Aorta (tissue), 5 donors: ENCODE measurements around the gene SERPINF2. TPM values are rescaled to one million over a fixed set of nuclear protein-coding genes. Genes with fewer than 3 reads are reported as not detected.
"Not testable (repeated sequence)": the region's sequence is repeated elsewhere in the genome, so short reads cannot be mapped to it uniquely, and the experiment has no call there.

Source experiments
- ATAC-seq: fragments of 200-7000 bp; cut with Tn5 transposase; one replicate; pipeline ENCODE4 v1.9.1; 2022; ENCODE audit warnings: moderate library complexity; ENCODE audit not compliant: low FRiP score
- DNase-seq, 2 donors: peaks; one replicate each; pipeline ENCODE4 v3.0.0-alpha.2; 2020
- H3K27ac ChIP-seq, 2 donors: one replicate each; pipeline ENCODE4 v1.5.1; 2013; ENCODE audit warnings: low read length in 2 of 2, mild to moderate bottlenecking in 2 of 2, moderate library complexity in 2 of 2, control low read depth in 1 of 2, inconsistent platforms in 1 of 2, low read depth in 1 of 2
- H3K27me3 ChIP-seq, 2 donors: one replicate each; pipeline ENCODE4 v1.6.1; 2013; ENCODE audit warnings: control low read depth in 1 of 2, low read length in 1 of 2, mild to moderate bottlenecking in 1 of 2, moderate library complexity in 1 of 2; ENCODE audit not compliant: insufficient read depth in 2 of 2, control insufficient read depth in 1 of 2
- H3K36me3 ChIP-seq, 2 donors: one replicate each; pipeline ENCODE4 v1.6.1; 2013; ENCODE audit warnings: control low read depth in 1 of 2, low read length in 1 of 2, mild to moderate bottlenecking in 1 of 2; ENCODE audit not compliant: insufficient read depth in 2 of 2, control insufficient read depth in 1 of 2
- H3K4me1 ChIP-seq, 2 donors: one replicate each; pipeline ENCODE4 v1.6.1; 2013; ENCODE audit warnings: low read length in 2 of 2, control low read depth in 1 of 2, mild to moderate bottlenecking in 1 of 2, moderate library complexity in 1 of 2; ENCODE audit not compliant: insufficient read depth in 2 of 2, control insufficient read depth in 1 of 2
- H3K4me3 ChIP-seq, 2 donors: one replicate each; pipeline ENCODE4 v1.5.1; 2013; ENCODE audit warnings: low read length in 2 of 2, control low read depth in 1 of 2, mild to moderate bottlenecking in 1 of 2
- H3K9me3 ChIP-seq: one replicate; pipeline ENCODE4 v1.6.1; 2013; ENCODE audit warnings: mild to moderate bottlenecking, low read length; ENCODE audit not compliant: control insufficient read depth
- WGBS, 2 donors: extraction: QIAGEN DNeasy Blood & Tissue Kit; methylation state at CpG; one replicate each; pipeline ENCODE4 v1.1.7; 2013; 5-methylcytosine and 5-hydroxymethylcytosine counted together
- intact Hi-C, 2 donors: fragments of 100-400 bp; cut with DNase I; formaldehyde crosslinking; loops; one replicate each; pipeline versions ENCODE4 v1.14.2 to v1.15.0; 2022
- long read RNA-seq, 2 donors: library from polyadenylated mRNA; unstranded; transcript quantifications; one replicate each; pipeline ENCODE4 v2.0.0, GENCODE V29; 2020 to 2021
- polyA plus RNA-seq, 2 donors: library from polyadenylated mRNA; stranded (reverse); fragments of 200-250 nt; gene quantifications; one replicate each; pipeline ENCODE4 v1.2.3, GENCODE V29; 2013
- total RNA-seq, 2 donors: library from RNA; stranded (reverse); fragmentation: NEBNext Ultra II Directional; extraction: Animal tissue kit (Norgen Biotek cat#: 25700); gene quantifications; one replicate each; pipeline ENCODE4 v1.2.1, GENCODE V29; 2021
- donor health status: healthy with polysubstance abuse.
- donor health status: Bipolar disorder and iron deficiency.
- donor health status: DM: no; HTN: no; CAD: no.
- donor health status: DM: no; HTN: no; CAD: no.
- donor health status: DM: yes; HTN: yes; CAD: no.

Gene SERPINF2
- total RNA-seq: 10 to 100 TPM; 14.9 to 15.1 TPM
- 1 to 10 TPM in 1 of 2 donors, under 1 TPM in 1; 0.13 to 1.0 TPM for polyA plus RNA-seq
- long read RNA-seq, donor 1, partial matches to known transcripts: 33 of 47 reads
- long read RNA-seq, donor 1, other reads (novel, unspliced or antisense): 12 of 47 reads
- long read RNA-seq, donor 2, partial matches to known transcripts: 3 of 11 reads
- long read RNA-seq, donor 2, other reads (novel, unspliced or antisense): 7 of 11 reads

GRCh38 chr17:1742371-1743087 is at the start of gene SERPINF2:
TSS of gene SERPINF2 (plus strand) at chr17:1742871. CDS start at chr17:1744996, 2,125 bp downstream.
- ATAC-seq (no peak), DNase-seq (no peak)
- Histone ChIP-seq H3K27ac (no peak within 1 kb of the TSS), H3K27me3 (no peaks in the 10 kb centered on the region), H3K4me1 (no peaks in the 10 kb centered on the region), H3K36me3 (no peaks in the 10 kb centered on the region), H3K9me3 (no peaks in the 10 kb centered on the region), H3K4me3 (no peak within 1 kb of the TSS)
- intact Hi-C loops: no loop called here
- 48 to 53% methylated on average over 10 of the region's 10 CpGs for WGBS, 2 donors

DNA sequence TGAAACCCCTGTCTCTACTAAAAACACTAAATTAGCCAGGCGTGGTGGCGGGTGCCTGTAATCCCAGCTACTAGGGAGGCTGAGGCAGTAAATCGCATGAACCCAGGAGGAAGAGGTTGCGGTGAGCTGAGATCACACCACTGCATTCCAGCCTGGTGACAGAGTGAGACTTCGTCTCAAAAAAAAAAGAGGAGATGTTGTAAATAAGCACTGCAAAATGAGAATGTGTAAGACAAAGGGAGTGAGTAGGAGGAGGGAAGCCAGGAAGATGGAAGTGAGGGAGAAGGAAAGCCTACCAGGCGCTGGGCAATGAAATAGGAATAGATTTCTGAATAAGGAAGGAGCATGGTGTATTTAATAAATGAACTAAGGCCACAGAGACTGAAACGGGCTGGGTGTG is 49.3 kb upstream of the SERPINF2 start:
- 91 to 92% methylated on average over 7 of the region's 7 CpGs for WGBS, 2 donors
- ATAC-seq (no peak), DNase-seq (no peak)
- Histone ChIP-seq H3K27ac (no peak overlapping the region), H3K4me3 (no peak overlapping the region), H3K36me3 (no peaks in the 10 kb centered on the region), H3K27me3 (no peaks in the 10 kb centered on the region), H3K9me3 (no peaks in the 10 kb centered on the region), H3K4me1 (no peaks in the 10 kb centered on the region)
- intact Hi-C loops: no loop called here

DNA sequence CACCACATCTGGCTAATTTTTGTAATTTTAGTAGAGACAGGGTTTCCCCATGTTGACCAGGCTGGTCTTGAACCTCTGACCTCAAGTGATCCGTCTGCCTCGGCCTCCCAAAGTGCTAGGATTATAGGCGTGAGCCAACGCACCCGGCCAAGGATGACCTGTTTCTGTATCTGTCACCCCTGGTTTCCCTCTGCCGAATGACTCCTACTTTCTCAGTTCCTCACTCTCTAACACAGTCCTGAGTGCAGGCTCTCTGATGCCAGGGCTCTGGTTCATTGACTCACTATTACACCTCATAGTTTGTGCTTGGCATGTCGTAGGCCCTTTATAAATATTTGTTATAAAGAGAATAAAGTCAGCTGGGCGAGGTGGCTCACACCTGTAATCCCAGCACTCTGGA is 47.3 kb upstream of the SERPINF2 start:
- no peaks in the 10 kb centered on the region for H3K36me3 ChIP-seq
- intact Hi-C loops: no loop called here
- ATAC-seq: no peak
- H3K27me3 ChIP-seq: no peaks in the 10 kb centered on the region
- 92 to 94% methylated on average over 8 of the region's 8 CpGs for WGBS, 2 donors
- H3K4me1 ChIP-seq: no peaks in the 10 kb centered on the region
- no peaks in the 10 kb centered on the region for H3K9me3 ChIP-seq
- no peak overlapping the region for H3K4me3 ChIP-seq
- H3K27ac ChIP-seq: no peak overlapping the region
- no peak for DNase-seq

DNA sequence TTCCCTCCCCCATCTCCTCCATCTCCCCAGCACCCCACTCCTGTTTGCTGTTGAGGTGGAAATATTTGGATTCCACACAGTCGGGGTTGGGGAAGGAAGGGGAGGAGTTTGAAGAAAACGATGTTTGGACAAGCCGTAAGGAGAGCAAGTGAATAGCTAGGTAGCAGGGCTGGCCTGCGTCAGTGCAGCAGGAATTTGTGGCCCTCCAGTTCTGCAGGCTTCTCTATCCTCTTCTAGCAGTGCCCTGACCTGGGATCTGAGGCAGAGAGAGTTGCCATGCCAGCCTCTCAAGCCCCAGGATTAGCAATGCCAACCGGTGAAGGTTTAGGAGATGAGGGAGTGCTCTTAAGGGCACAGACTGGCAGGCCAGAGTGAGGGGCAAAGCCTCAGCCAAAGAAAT is 45.0 kb upstream of the SERPINF2 start:
- Histone ChIP-seq H3K36me3 (no peaks in the 10 kb centered on the region), H3K27me3 (no peaks in the 10 kb centered on the region), H3K4me3 (no peak overlapping the region), H3K4me1 (no peaks in the 10 kb centered on the region), H3K27ac (peak overlapping the region in 1 of 2 donors; percentile 29), H3K9me3 (no peaks in the 10 kb centered on the region)
- WGBS, 2 donors: 5 to 12% methylated on average over 5 of the region's 5 CpGs
- ATAC-seq (no peak), DNase-seq (no peak)
- intact Hi-C loops: no loop called here

- H3K9me3 ChIP-seq, H3K4me1 ChIP-seq, H3K27me3 ChIP-seq, DNase-seq, H3K4me3 ChIP-seq, intact Hi-C loops, H3K27ac ChIP-seq, ATAC-seq, H3K36me3 ChIP-seq: not testable (repeated sequence)
- whole genome bisulfite sequencing, 2 donors: 91% methylated on average over 5 of the region's 5 CpGs
Measured at GRCh38 chr17:1699891-1700290, 42.8 kb upstream of the SERPINF2 start.

DNA sequence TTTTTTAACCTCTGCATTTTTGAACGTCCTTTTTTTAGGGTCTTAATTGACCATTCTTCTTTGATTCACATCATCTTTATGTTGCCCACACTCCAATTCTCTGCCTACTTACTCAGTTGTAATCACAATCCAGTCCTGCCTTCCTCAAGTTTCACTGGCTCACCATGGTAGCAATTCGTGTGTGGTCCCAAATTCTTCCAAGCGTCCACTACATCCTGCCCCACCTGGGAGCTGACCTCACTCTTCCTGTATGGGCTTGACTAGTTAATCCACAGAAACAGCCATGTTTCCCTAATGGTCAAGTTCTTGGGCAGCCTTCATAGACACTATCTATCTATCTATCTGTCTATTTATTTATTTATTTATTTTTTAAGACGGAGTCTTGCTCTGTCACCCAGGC is 39.6 kb upstream of the SERPINF2 start:
- Histone ChIP-seq H3K4me1 (no peaks in the 10 kb centered on the region), H3K4me3 (no peak overlapping the region), H3K36me3 (no peaks in the 10 kb centered on the region), H3K9me3 (no peaks in the 10 kb centered on the region), H3K27me3 (no peaks in the 10 kb centered on the region), H3K27ac (no peak overlapping the region)
- ATAC-seq (no peak), DNase-seq (no peak)
- intact Hi-C loops: no loop called here
- WGBS, 2 donors: 59 to 61% methylated on average over 4 of the region's 4 CpGs

DNA sequence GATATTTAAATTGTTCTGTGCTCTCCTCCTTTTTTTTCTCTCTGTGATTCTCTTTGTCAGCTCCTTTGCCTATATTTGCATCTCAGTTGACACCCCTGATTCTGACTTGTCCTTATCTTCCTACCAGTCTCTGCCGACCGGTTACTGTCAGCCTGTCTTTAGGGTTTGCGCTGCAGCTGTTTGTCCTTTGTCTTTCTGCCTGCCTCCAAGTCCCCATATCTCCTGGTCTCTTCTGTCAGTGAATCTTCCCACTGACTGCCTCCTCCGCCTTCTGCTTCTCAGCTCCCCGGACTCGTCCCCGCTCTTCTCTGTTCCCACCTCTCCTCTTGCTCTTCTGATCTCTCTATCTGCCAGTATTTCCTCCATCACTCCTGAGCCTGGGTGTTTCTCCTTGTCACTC is 37.7 kb upstream of the SERPINF2 start:
- DNase-seq (no peak), ATAC-seq (no peak)
- WGBS, 2 donors: 88 to 92% methylated on average over 7 of the region's 7 CpGs
- no peaks in the 10 kb centered on the region for H3K36me3 ChIP-seq
- H3K27ac ChIP-seq: no peak overlapping the region
- H3K4me3 ChIP-seq: no peak overlapping the region
- no peaks in the 10 kb centered on the region for H3K4me1 ChIP-seq
- no peaks in the 10 kb centered on the region for H3K9me3 ChIP-seq
- H3K27me3 ChIP-seq: no peaks in the 10 kb centered on the region
- intact Hi-C loops: loop anchor here in 1 of 2 donors (2.0 kb wide), 1 partner anchor 42 kb away; no protein-coding TSS in a partner anchor

GRCh38 chr17:1707107-1707506 is 35.6 kb upstream of the SERPINF2 start:
- WGBS, 2 donors: 83 to 91% methylated on average over 5 of the region's 5 CpGs
- Histone ChIP-seq H3K27me3 (no peaks in the 10 kb centered on the region), H3K4me1 (no peaks in the 10 kb centered on the region), H3K36me3 (peaks cover 0 to under 1% of the 10 kb centered on the region in 2 donors), H3K27ac (no peak overlapping the region), H3K9me3 (no peaks in the 10 kb centered on the region), H3K4me3 (no peak overlapping the region)
- ATAC-seq (no peak), DNase-seq (no peak)
- intact Hi-C loops: no loop called here

DNA sequence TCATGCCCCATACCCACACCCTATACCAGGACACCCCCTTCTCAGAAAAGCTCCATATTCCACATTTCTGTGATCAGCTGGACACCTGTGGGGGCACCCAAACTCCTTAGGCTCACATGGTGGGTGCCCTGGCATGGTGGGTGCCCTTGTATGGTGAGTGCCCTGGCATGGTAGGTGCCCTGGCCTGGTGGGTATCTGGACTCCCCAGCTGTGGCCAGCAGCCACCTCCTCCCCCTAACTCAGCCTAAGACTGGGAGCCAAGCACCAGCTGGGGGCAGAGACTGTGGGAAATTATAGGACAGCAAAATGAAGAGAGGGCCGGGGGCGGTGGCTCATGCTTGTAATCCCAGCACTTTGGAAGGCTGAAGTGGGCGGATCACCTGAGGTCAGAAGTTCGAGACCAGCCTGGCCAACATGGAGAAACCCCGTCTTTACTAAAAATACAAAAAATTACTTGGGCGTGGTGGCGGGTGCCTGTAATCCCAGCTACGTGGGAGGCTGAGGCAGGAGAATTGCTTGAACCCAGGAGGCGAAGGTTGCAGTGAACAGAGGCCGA is 33.8 kb upstream of the SERPINF2 start:
- H3K4me3 ChIP-seq: not testable (repeated sequence)
- 90 to 95% methylated on average over 10 of the region's 10 CpGs for WGBS, 2 donors

More for the DNA sequence above, 33.8 kb upstream of the SERPINF2 start:
- H3K36me3 ChIP-seq, H3K4me1 ChIP-seq, DNase-seq, intact Hi-C loops, H3K9me3 ChIP-seq, H3K27me3 ChIP-seq, H3K27ac ChIP-seq, ATAC-seq: not testable (repeated sequence)
